ENCODE measurements around the gene INPPL1.

Gene INPPL1

DNA sequence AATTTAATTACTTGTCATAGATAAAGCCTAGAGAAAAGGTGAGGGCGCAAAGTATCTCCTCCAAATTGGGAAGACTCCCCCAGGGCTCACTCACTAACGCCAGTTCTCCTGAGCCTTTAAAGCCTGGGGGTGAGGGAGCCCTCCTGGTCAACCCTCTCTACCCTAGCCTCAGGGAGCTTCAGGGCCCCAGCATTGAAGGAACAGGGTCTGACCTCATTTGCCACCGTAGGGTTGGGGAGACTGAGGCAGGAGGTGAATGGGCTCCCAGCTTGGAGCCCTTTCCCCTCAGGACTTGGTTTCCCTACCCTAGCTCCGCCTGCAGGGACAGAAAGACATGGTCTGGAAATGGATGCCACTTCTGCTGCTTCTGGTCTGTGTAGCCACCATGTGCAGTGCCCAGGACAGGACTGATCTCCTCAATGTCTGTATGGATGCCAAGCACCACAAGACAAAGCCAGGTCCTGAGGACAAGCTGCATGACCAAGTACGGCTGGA is 6.3 kb upstream of the INPPL1 start:
- no peak for DNase-seq (ENCODE audit: low read depth)

DNA sequence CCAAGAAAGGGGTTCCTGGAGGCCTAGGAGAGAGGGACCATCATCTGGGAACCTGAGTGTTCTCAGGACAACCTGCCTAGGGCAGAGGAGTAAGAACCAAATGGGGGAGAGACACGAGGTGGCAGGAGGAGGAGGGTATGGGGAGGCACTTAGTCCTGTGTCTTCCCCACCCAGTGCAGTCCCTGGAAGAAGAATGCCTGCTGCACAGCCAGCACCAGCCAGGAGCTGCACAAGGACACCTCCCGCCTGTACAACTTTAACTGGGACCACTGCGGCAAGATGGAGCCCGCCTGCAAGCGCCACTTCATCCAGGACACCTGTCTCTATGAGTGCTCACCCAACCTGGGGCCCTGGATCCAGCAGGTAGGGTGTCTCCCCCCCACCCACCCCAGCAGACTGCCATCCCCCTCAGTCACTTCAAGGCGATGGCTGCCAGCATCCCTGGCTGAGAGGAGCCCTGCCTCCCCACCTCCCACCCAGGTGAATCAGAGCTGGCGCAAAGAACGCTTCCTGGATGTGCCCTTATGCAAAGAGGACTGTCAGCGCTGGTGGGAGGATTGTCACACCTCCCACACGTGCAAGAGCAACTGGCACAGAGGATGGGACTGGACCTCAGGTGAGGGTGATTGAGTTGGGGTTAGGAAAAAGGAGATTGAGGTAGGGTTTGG is 3.7 kb upstream of the INPPL1 start:
- DNase-seq (ENCODE audit: low read depth): no peak

DNA sequence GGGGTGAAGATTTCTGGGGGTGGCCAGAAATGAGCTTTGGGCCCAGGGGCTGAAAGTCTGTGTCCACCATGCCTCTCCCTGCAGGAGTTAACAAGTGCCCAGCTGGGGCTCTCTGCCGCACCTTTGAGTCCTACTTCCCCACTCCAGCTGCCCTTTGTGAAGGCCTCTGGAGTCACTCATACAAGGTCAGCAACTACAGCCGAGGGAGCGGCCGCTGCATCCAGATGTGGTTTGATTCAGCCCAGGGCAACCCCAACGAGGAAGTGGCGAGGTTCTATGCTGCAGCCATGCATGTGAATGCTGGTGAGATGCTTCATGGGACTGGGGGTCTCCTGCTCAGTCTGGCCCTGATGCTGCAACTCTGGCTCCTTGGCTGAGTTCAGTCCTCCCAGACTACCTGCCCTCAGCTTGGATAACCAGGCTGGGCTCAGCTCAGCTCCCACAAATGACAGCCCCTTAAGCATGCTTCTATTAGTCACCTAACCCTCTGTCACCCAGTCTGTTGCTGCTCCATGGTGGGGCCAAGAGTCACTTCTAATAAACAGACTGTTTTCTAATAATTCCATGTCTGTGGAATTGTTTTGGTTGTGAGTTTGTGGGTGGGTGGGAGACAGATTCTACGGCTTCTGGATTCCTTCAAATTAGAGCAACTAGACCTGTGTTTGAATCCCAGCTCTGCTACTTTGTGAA is 3.0 kb upstream of the INPPL1 start:
- no peak for DNase-seq (ENCODE audit: low read depth)

- no peak for DNase-seq (ENCODE audit: low read depth)
Observed at GRCh38 chr11:72222106-72222891, 2.3 kb upstream of the INPPL1 start.

DNA sequence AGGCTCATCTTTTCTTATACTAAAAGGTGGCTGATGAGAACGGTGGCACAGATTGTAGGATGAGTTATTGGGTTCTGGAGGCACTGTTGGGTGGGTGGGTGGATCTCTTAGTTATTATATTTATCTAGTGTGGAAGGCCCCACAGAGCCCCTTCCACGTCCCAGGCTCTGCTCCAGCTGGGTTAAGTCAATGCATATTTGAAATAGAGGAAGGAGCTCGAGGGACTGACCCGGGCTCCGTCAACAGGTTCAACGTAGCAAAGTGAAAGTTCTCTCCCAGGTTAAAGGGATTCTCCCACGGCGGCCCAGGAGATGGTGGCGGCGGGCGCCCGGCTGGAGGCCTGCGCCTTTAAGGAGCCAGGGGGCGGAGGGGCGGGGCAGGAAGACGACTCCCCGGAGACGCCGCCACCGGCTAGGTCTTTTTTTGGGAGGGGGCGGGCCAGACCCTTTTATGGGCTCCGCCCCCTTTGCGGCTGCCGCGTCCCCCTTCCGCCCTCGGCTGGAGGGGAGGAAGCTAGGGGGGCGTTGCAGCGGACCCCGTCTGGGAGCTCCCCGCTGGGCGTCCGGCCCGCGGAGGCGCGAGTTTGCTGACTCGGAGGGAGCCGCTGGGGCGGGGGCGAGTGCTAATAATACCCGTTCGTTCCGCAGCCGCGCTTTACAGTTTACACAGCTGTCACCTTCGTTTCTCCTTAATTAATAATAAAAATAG is 1.5 kb upstream of the INPPL1 start:
- DNase-seq (ENCODE audit: low read depth): peak; percentile 76

GRCh38 chr11:72223615-72224563 is 678 bp upstream of the INPPL1 start:
- DNase-seq (ENCODE audit: low read depth): peak; percentile 32

GRCh38 chr11:72225411-72225951 is 914 bp downstream of the INPPL1 start:
- no peak for DNase-seq (ENCODE audit: low read depth)

DNA sequence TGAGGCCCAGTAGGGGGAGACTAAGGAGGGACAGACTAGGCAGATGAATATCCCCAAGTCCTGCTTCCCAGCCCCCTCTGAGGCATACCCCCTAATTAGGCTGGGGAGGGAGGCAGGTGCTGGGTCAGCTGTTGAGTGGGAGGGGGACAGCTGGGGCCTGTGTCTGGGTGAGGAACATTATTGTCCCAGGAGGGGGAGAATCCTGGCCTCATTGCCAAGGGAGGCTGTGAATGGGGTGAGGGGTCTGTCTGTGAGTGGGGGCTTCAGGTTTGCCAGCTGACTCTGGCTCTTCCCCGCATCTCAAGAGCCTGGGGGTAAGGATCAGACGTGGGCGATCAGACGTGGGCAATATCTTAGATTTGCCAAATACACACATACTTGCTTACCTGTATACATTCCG is 2.1 kb downstream of the INPPL1 start:
- DNase-seq (ENCODE audit: low read depth): no peak

DNA sequence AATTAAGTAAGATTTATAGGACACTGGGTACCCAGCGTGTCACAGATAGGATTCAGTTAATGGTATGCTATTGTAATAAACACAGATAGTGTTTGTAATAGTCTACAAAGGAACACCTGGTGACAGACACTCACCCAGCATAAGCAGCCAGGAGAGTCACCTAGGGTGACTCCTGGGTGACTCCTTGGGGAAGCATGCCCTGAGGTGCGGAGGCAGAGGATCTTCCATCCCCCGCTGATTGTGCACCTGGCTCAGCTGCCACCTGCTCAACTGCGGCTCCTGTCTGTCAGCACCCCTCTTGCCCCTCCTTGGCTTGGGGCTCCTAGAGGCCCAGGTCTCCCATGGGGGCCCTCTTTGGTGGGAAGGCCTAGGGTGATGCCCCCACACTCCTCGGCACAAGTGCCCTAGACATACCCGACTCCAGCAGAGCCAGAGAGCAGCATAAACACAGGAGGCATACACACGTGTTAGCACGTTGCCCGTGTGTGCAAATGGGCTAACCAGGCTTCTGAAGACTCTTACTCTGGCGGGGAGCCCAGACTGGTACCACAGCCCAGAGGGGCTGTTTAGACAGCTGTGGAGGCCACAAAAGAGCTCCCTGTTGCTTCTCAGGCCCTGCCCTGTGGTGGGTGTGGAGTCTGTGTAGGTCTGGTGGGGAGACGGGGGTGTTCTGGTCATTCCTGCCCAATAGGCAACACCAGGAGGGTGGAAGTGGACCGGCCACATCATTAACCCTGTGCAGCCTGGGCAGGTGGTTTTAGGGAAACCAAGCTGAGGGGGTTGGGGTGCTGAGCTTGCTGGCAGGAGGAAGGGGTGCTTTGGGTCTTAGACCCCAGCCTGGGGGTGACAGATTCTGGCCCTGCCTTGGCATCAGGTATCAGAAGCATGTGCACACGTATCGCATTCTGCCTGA is 3.0 kb downstream of the INPPL1 start:
- no peak for DNase-seq (ENCODE audit: low read depth)

DNA sequence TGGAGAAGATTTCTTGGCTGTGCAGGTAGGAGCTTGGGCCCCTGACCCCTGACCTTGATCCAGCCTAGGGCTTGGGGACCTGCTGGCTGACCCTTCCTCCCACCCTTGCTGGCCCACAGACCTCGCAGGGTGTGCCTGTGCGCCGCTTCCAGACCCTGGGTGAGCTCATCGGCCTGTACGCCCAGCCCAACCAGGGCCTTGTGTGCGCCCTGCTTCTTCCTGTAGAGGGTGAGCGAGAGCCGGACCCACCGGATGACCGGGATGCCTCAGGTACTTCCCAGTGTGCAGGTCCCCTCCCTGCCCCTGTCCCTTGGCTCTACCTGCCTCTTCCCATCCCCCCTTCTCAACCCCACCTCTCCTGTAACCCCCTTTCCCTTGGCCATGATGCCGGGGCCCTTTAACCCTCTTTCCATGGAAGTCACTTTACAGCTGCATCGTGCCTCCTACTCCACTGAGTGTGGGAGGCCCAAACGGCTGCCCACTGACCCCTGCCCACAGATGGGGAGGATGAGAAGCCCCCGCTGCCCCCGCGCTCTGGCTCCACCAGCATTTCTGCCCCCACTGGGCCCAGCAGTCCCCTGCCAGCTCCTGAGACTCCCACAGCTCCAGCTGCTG is 3.8 kb downstream of the INPPL1 start:
- DNase-seq (ENCODE audit: low read depth): no peak

GRCh38 chr11:72228844-72229231 is 4.3 kb downstream of the INPPL1 start:
- DNase-seq (ENCODE audit: low read depth): no peak

GRCh38 chr11:72229336-72229924 is 4.9 kb downstream of the INPPL1 start:
- no peak for DNase-seq (ENCODE audit: low read depth)

- no peak for DNase-seq (ENCODE audit: low read depth)
Observed at GRCh38 chr11:72229925-72230763, 5.6 kb downstream of the INPPL1 start.

DNA sequence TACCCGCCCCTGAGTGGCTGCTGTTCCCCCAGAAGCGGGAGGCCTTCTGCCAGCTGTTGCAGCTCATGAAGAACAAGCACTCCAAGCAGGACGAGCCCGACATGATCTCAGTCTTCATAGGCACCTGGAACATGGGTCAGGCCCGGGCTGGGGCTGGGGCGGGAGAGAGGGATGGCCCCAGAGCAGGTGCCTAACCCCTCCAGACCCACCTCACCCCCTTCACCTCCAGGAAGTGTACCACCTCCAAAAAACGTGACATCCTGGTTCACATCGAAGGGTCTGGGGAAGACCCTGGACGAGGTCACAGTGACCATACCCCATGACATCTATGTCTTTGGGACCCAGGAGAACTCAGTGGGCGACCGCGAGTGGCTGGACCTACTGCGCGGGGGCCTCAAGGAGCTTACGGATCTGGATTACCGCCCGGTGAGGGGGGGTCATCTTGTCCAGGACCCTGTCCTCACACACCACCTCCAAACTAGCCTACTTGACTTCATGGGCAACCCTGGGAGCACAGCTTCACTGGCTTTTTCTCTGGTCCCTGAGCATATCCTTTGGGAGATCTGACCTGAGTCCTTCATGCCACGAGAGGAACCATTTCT is 6.3 kb downstream of the INPPL1 start:
- no peak for DNase-seq (ENCODE audit: low read depth)

GRCh38 chr11:72231396-72232259 is 7.1 kb downstream of the INPPL1 start:
- DNase-seq (ENCODE audit: low read depth): no peak

- no peak for DNase-seq (ENCODE audit: low read depth)
Observed at GRCh38 chr11:72232260-72233055, 7.9 kb downstream of the INPPL1 start.
